Small intestine (tissue), 7 donors: Measurements from ENCODE around the gene SORBS1. TPM values are rescaled to one million over a fixed set of nuclear protein-coding genes. Genes with fewer than 3 reads are reported as not detected.
A peak's percentile ranks its signal among the peaks of the same experiment; 100 is the strongest.

ENCODE experiments used
- DNase-seq, 2 donors: peaks; one replicate each; pipeline versions ENCODE4 v3.0.0 to v3.0.0-alpha.2; 2013
- FAIRE-seq: peaks from 2 replicates; lab custom pipeline; 2012; peaks lifted over from hg19 to GRCh38; lab: Jason Lieb, UNC
- H3K27ac ChIP-seq, 3 donors: one replicate each; pipeline ENCODE4 v1.5.1; 2013; ENCODE audit warnings: low read length in 2 of 3, mild to moderate bottlenecking in 2 of 3, control low read depth in 1 of 3, inconsistent platforms in 1 of 3, low read depth in 1 of 3, moderate library complexity in 1 of 3
- H3K27me3 ChIP-seq, 3 donors: one replicate each; pipeline ENCODE4 v1.6.1; 2013; ENCODE audit warnings: low read length in 3 of 3, inconsistent platforms in 1 of 3; ENCODE audit not compliant: control insufficient read depth in 3 of 3, insufficient read depth in 3 of 3
- H3K36me3 ChIP-seq, 3 donors: one replicate each; pipeline ENCODE4 v1.6.1; 2013; ENCODE audit warnings: low read length in 3 of 3, inconsistent platforms in 1 of 3, low read depth in 1 of 3, mild to moderate bottlenecking in 1 of 3, moderate library complexity in 1 of 3; ENCODE audit not compliant: control insufficient read depth in 3 of 3, insufficient read depth in 2 of 3
- H3K4me1 ChIP-seq, 3 donors: one replicate each; pipeline ENCODE4 v1.6.1; 2013; ENCODE audit warnings: low read length in 2 of 3, inconsistent platforms in 1 of 3, low read depth in 1 of 3, mild to moderate bottlenecking in 1 of 3, moderate library complexity in 1 of 3; ENCODE audit not compliant: control insufficient read depth in 3 of 3, insufficient read depth in 2 of 3
- H3K4me3 ChIP-seq, 3 donors: one replicate each; pipeline ENCODE4 v1.5.1; 2013; ENCODE audit warnings: low read length in 3 of 3, control low read depth in 1 of 3, inconsistent platforms in 1 of 3, low read depth in 1 of 3, mild to moderate bottlenecking in 1 of 3, moderate library complexity in 1 of 3
- H3K9me3 ChIP-seq, 2 donors: one replicate each; pipeline ENCODE4 v1.6.1; 2013; ENCODE audit warnings: low read depth in 1 of 2, low read length in 1 of 2; ENCODE audit not compliant: control insufficient read depth in 2 of 2, insufficient read depth in 1 of 2
- WGBS, 3 donors: extraction: QIAGEN DNeasy Blood & Tissue Kit; methylation state at CpG; one replicate each; pipeline ENCODE4 v1.1.7; 2013; 5-methylcytosine and 5-hydroxymethylcytosine counted together
- polyA plus RNA-seq, 4 donors: library from polyadenylated mRNA; stranded (reverse) in 3 of 4; unstranded in 1 of 4; fragments of 200-250 nt in 3 of 4; fragments of 120-200 nt in 1 of 4; gene quantifications; one replicate each; pipeline versions ENCODE4 v1.2.1 to v1.2.3, GENCODE V29; 2013
- donor health status: healthy with polysubstance abuse.
- donor health status: control.
- donor health status: control.
- donor health status: Bipolar disorder and iron deficiency.
- donor health status: healthy.

SORBS1 gene
- polyA plus RNA-seq, 4 donors = 4.9 to 35.5 (median 20.1) TPM

DNA sequence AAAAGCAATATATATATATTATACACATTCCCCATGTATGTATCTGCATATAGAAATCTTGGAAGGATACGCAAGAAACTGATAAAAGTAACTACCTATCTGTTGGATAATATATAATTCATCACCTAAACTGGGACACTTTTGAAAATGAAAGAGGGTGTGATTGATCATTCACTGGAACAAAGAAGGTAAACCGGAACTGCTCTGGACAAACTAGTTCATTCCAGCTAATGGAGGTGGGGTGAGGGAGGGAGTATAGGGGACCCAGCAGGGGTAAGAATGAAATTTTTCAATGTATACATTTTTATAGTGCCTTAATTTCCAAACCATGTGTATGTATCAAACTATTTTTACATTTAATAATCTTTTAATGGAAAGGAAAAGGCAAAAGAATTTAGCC, 25.6 kb downstream of the SORBS1 start:
- Histone ChIP-seq H3K4me3 (no peak overlapping the region), H3K4me1 (peaks cover 0 to 65% (median 3%) of the 10 kb centered on the region in 3 donors), H3K27ac (peak overlapping the region in 1 of 3 donors; percentile 73), H3K36me3 (peaks cover 0 to 9% (median 0%) of the 10 kb centered on the region in 3 donors), H3K9me3 (no peaks in the 10 kb centered on the region), H3K27me3 (no peaks in the 10 kb centered on the region)
- FAIRE-seq (no peak), DNase-seq (no peak)
- 54 to 70% (median 62%) methylated on average over 2 of the region's 2 CpGs for WGBS, 3 donors

DNA sequence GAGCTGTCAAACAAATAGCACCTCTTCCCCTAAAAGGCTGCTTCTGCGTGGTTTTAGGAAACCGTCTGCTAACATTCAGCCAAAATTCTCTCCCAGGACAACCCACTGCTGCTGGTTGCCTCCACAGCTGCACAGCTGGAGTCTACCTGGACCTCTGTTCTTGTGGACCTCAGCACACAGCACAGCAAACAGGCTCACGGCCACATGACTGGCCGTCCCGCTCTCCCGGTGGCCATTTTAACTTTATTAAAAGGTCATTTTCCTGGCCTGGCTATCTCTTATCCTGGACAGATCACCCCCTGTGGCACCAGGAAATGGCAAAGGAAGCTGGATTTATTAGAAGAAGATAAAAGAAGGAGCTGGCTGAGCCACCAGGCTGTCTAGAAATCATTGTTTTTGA, 27.6 kb downstream of the SORBS1 start:
- Histone ChIP-seq H3K36me3 (peaks cover 0 to 9% (median 0%) of the 10 kb centered on the region in 3 donors), H3K27me3 (no peaks in the 10 kb centered on the region), H3K4me3 (no peak overlapping the region), H3K27ac (peak overlapping the region in 1 of 3 donors; percentile 48), H3K4me1 (peaks cover 0 to 66% (median 3%) of the 10 kb centered on the region in 3 donors), H3K9me3 (no peaks in the 10 kb centered on the region)
- DNase-seq (no peak), FAIRE-seq (no peak)
- WGBS, 3 donors = 78 to 86% (median 85%) methylated on average over 6 of the region's 6 CpGs

DNA sequence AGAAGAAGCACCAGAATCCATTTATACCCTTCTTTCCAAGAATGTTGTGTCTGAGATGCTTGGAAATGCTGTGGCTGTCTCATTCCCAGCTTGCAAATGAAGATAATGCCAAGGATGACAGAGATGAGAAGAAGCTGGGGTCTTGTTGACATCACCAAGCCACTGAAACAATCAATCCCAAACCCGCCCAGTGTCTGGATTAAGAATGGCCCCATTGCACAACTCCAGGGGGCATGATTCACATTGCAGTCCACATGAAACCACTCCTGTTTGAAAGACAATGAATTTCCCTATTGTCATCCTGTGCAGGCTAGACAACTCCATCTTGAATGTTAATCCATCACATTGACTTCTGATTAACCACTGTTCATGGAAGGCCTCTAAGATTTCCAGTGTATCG, 28.6 kb downstream of the SORBS1 start:
- peaks cover 0 to 3% (median 0%) of the 10 kb centered on the region in 3 donors for H3K36me3 ChIP-seq
- WGBS, 3 donors = 92 to 100% (median 96%) methylated on average over 2 of the region's 2 CpGs
- peak overlapping the region in 1 of 3 donors; percentile 57 for H3K27ac ChIP-seq
- no peak overlapping the region for H3K4me3 ChIP-seq
- peaks cover 0 to 57% (median 3%) of the 10 kb centered on the region in 3 donors for H3K4me1 ChIP-seq
- DNase-seq (no peak), FAIRE-seq (no peak)
- no peaks in the 10 kb centered on the region for H3K9me3 ChIP-seq
- H3K27me3 ChIP-seq = no peaks in the 10 kb centered on the region

DNA sequence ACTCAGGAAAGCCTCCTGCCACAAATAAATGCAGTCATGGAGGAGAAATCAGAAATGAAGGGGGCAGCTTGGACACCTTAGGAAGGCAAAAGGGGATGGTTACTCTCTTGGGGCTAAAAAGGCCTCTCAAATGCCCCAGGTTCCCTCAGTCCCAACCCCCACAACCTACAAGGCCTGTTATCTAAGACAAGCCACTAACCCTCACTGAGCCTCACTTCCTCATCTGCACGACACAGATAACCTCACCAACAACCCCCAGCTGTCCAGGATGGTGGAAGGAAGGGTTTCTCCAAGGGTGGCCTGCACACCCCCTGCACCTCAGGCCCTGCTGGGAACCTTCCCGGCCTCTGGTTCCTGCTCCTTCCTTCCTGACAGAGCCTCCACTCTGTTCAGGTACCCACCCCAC, 29.2 kb downstream of the SORBS1 start:
- DNase-seq (no peak), FAIRE-seq (no peak)
- Histone ChIP-seq H3K27ac (peak overlapping the region in 1 of 3 donors; percentile 57), H3K4me1 (peaks cover 0 to 56% (median 3%) of the 10 kb centered on the region in 3 donors), H3K36me3 (peaks cover 0 to 3% (median 0%) of the 10 kb centered on the region in 3 donors), H3K27me3 (no peaks in the 10 kb centered on the region), H3K4me3 (no peak overlapping the region), H3K9me3 (no peaks in the 10 kb centered on the region)
- 41 to 59% (median 43%) methylated on average over 2 of the region's 2 CpGs for WGBS, 3 donors

DNA sequence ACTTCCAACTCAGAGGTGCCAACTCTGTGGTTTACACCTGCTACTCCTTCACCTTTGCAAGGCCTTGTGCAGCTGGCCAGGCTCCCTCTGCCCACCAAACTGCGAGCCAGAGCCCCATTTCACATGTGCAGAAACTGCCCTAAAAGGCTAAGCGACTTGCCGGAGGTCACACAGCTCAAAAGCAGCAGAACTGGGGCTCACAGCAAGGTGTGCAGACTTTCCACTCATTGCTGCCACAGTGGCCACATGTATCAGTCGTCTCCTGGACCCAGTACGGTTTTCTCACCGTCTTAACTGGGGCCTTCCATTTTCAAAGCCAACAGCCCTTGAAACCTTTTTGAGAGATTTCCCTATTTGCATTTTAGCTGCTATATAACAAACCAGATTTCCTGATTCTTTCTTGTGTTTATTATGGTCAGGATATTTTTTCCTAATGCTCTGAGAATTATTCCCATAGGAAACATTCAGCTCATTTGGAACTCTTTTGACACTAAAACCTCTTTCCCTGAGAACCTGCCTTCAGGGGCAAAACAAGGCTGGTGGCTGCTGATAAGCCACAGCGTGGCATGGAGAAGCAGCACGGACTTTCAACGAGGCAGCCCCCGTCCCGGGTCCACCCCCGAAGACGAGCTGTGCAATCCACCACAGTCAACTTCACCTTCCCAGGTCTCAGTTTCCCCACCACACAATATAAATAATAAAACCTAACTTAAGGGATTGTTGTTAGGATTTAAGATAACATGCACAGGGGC, 29.9 kb downstream of the SORBS1 start:
- DNase-seq (no peak), FAIRE-seq (no peak)
- peak overlapping the region in 1 of 3 donors; percentile 44 for H3K27ac ChIP-seq
- H3K36me3 ChIP-seq = peaks cover 0 to 3% (median 0%) of the 10 kb centered on the region in 3 donors
- no peak overlapping the region for H3K4me3 ChIP-seq
- no peaks in the 10 kb centered on the region for H3K27me3 ChIP-seq
- H3K9me3 ChIP-seq = no peaks in the 10 kb centered on the region
- 58 to 62% (median 61%) methylated on average over 13 of the region's 13 CpGs for WGBS, 3 donors
- peaks cover under 1 to 55% (median 3%) of the 10 kb centered on the region in 3 donors for H3K4me1 ChIP-seq

DNA sequence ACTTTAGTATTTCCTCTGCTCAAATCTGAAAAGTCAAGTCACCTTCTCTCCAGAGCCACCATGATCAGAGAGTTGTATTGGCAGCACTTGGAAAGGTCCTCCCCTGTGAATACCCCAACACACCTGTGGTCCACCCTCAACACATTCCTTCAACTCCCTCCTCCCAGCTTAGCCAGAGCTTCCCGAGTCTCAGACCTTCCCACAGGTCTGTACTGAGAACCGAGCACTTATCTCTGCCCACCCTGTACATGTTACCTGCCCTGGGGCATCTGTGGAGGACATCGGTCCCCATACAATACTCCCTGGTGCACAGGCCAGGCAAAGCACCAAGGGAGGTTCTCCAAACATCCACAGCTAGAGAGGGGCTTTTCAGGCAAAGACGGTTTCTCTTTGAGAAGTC, 30.6 kb downstream of the SORBS1 start:
- WGBS, 3 donors = 66 to 81% (median 72%) methylated on average over 4 of the region's 4 CpGs
- DNase-seq (no peak), FAIRE-seq (no peak)
- no peaks in the 10 kb centered on the region for H3K27me3 ChIP-seq
- H3K9me3 ChIP-seq = no peaks in the 10 kb centered on the region
- H3K4me1 ChIP-seq = peaks cover 2 to 51% (median 7%) of the 10 kb centered on the region in 3 donors
- H3K36me3 ChIP-seq = peaks cover 0 to 3% (median 0%) of the 10 kb centered on the region in 3 donors
- no peak overlapping the region for H3K4me3 ChIP-seq
- H3K27ac ChIP-seq = peak overlapping the region in 2 of 3 donors; percentile 43 to 47

DNA sequence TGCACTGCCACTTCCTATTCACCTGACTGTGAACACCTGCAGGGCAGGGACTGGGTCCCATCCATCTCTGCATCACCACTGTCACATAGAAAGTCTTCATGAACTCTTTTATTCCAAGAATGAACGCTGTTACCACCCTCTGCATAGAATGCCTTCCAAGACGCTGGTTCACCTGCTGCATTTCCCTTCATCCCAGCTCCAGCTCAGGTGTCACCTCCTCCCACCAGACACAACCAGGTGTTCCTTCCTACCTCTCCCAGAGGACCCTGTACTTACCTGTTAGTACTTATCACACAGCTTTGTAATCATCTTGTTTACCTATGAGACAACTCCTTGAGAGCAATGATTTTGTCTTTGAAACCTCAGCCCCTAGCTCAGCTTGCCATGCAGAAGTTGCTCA, 31.1 kb downstream of the SORBS1 start:
- Histone ChIP-seq H3K9me3 (no peaks in the 10 kb centered on the region), H3K27me3 (no peaks in the 10 kb centered on the region), H3K4me3 (no peak overlapping the region), H3K27ac (peak overlapping the region in 2 of 3 donors; percentile 36 to 43), H3K36me3 (peaks cover 0 to 3% (median 0%) of the 10 kb centered on the region in 3 donors), H3K4me1 (peaks cover 2 to 47% (median 7%) of the 10 kb centered on the region in 3 donors)
- 16 to 69% (median 30%) methylated on average over 2 of the region's 2 CpGs for WGBS, 3 donors
- FAIRE-seq (no peak), DNase-seq (no peak)

DNA sequence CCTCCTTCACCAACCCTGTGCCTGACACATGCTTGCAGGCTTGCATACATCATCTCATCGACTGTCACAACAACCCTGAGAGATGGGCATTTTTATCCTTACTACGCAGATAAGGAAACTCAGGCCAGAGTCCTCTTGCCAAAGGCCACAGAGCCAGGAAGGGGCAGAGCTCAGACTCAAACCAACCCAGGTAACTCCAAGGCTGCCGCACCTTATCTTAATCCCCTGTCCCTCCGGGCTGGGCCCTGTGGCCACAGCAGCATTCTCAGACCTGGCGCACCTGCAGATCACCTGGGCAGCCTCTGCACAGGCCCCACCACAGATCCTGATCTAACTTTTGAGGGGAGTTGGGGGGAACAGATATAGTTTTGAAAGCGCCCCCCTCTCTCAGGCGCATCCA, 35.1 kb downstream of the SORBS1 start:
- H3K9me3 ChIP-seq = no peaks in the 10 kb centered on the region
- H3K27me3 ChIP-seq = no peaks in the 10 kb centered on the region
- peak; percentile 46 to 49 for DNase-seq
- WGBS, 3 donors = 41 to 71% (median 53%) methylated on average over 7 of the region's 7 CpGs
- H3K36me3 ChIP-seq = no peaks in the 10 kb centered on the region
- no peak overlapping the region for H3K4me3 ChIP-seq
- peak overlapping the region in 1 of 3 donors; percentile 14 for H3K27ac ChIP-seq
- peaks cover 2 to 29% (median 10%) of the 10 kb centered on the region in 3 donors for H3K4me1 ChIP-seq
- FAIRE-seq = no peak
